H1 (cell line): ENCODE results near the gene CST7. TPM values are rescaled to one million over a fixed set of nuclear protein-coding genes. Genes with fewer than 3 reads are reported as not detected.
"Not testable (repeated sequence)": the region's sequence is repeated elsewhere in the genome, so short reads cannot be mapped to it uniquely, and the experiment has no call there.

Experiments used
- CTCF ChIA-PET: fragments of 300-600 bp; sonication (Branson Sonifier 250); formaldehyde crosslinking; loops from one replicate; lab custom pipeline; 2021; ENCODE audit not compliant: partially characterized antibody; lab: Charles Lee
- POLR2A ChIA-PET: fragments of 300-600 bp; sonication (Branson Sonifier 250); formaldehyde crosslinking; loops from one replicate; lab custom pipeline; 2021; ENCODE audit warnings: inconsistent platforms; ENCODE audit not compliant: partially characterized antibody; lab: Charles Lee
- DNase-seq, 2 experiments: peaks; one replicate each; pipeline versions ENCODE4 v3.0.0 to v3.0.0-alpha.2; 2010 to 2022; ENCODE audit warnings: low spot score in 2 of 2, low read depth in 1 of 2, mixed read lengths in 1 of 2
- FAIRE-seq: peaks from 2 replicates; lab custom pipeline; 2011; peaks lifted over from hg19 to GRCh38; lab: Jason Lieb, UNC
- H2AFZ ChIP-seq: 2 replicates; pipeline ENCODE4 v1.8.1; 2012; ENCODE audit warnings: low read length, inconsistent platforms
- H2AK5ac ChIP-seq: 2 replicates; pipeline ENCODE4 v1.6.1; 2013; ENCODE audit warnings: low read depth, low read length
- H2BK120ac ChIP-seq: replicated peaks from 2 replicates; pipeline ENCODE3; 2013; ENCODE audit warnings: low read depth, low read length, inconsistent platforms
- H2BK12ac ChIP-seq: 2 replicates; pipeline ENCODE4 v1.6.1; 2013; ENCODE audit warnings: low read depth, low read length
- H2BK15ac ChIP-seq: 2 replicates; pipeline ENCODE4 v1.6.1; 2013; ENCODE audit warnings: low read length
- H2BK20ac ChIP-seq: 2 replicates; pipeline ENCODE4 v1.6.1; 2013; ENCODE audit warnings: low read length
- H2BK5ac ChIP-seq: 2 replicates; pipeline ENCODE4 v1.6.1; 2013; ENCODE audit warnings: low read depth, low read length
- H3K14ac ChIP-seq: 2 replicates; pipeline ENCODE4 v1.6.1; 2013; ENCODE audit warnings: inconsistent platforms; ENCODE audit not compliant: insufficient read length
- H3K18ac ChIP-seq: 2 replicates; pipeline ENCODE4 v1.6.1; 2013; ENCODE audit warnings: low read length; ENCODE audit errors: extremely low read depth
- H3K23ac ChIP-seq: 2 replicates; pipeline ENCODE4 v1.6.1; 2013; ENCODE audit warnings: inconsistent platforms; ENCODE audit not compliant: insufficient read length
- H3K23me2 ChIP-seq: 2 replicates; pipeline ENCODE4 v1.6.1; 2013; ENCODE audit warnings: low read depth, low read length
- H3K27ac ChIP-seq: 2 replicates; pipeline ENCODE4 v1.6.1; 2011; ENCODE audit warnings: low read depth, low read length, inconsistent platforms
- H3K27me3 ChIP-seq, 4 experiments: replicated peaks in 1 of 4; 1 replicate in 1 of 4; 2 replicates in 3 of 4; pipeline versions ENCODE4 v1.6.1 to v1.8.1; 2011 to 2013; ENCODE audit warnings: low read length in 3 of 4, mild to moderate bottlenecking in 3 of 4, inconsistent platforms in 2 of 4, mixed read lengths in 2 of 4, moderate library complexity in 1 of 4; ENCODE audit not compliant: control insufficient read depth in 3 of 4, insufficient read depth in 3 of 4; ENCODE audit errors: extremely low read depth in 1 of 4
- H3K36me3 ChIP-seq, 4 experiments: 2 replicates each; pipeline versions ENCODE4 v1.6.1 to v1.8.1; 2011 to 2013; ENCODE audit warnings: mild to moderate bottlenecking in 4 of 4, low read length in 3 of 4, moderate library complexity in 2 of 4, control low read depth in 1 of 4, inconsistent platforms in 1 of 4; ENCODE audit not compliant: insufficient read depth in 4 of 4, control insufficient read depth in 2 of 4
- H3K4ac ChIP-seq: replicated peaks from 2 replicates; pipeline ENCODE3; 2013; ENCODE audit warnings: low read length, low read depth, mixed read lengths, inconsistent platforms; ENCODE audit not compliant: insufficient read length
- H3K4me1 ChIP-seq, 4 experiments: replicated peaks in 1 of 4; 1 replicate in 1 of 4; 2 replicates in 3 of 4; pipeline versions ENCODE4 v1.6.1 to v1.8.1; 2011 to 2013; ENCODE audit warnings: low read length in 3 of 4, inconsistent platforms in 2 of 4, mixed read lengths in 1 of 4; ENCODE audit not compliant: insufficient read depth in 4 of 4, control insufficient read depth in 3 of 4
- H3K4me2 ChIP-seq, 2 experiments: 2 replicates each; pipeline versions ENCODE4 v1.6.1 to v1.8.1; 2011 to 2013; ENCODE audit warnings: low read depth in 2 of 2, low read length in 2 of 2, control low read depth in 1 of 2, inconsistent platforms in 1 of 2, mild to moderate bottlenecking in 1 of 2; ENCODE audit not compliant: insufficient read depth in 1 of 2
- H3K4me3 ChIP-seq, 4 experiments: fragments of 200-600, 300-600 bp in 1 of 4; sonication (generic), shearing (Covaris generic), sonication (Bioruptor Twin) in 1 of 4; 2 replicates each; pipeline versions ENCODE4 v1.5.1 to v1.8.1; 2011 to 2016; ENCODE audit warnings: low read length in 4 of 4, low read depth in 3 of 4, control low read depth in 2 of 4, inconsistent platforms in 2 of 4, mild to moderate bottlenecking in 2 of 4, mixed read lengths in 1 of 4, moderate library complexity in 1 of 4; ENCODE audit not compliant: insufficient read depth in 2 of 4; ENCODE audit errors: extremely low read depth in 1 of 4
- H3K56ac ChIP-seq: replicated peaks from 2 replicates; pipeline ENCODE3; 2013; ENCODE audit warnings: low read depth, mild to moderate bottlenecking, mixed read lengths, low read length, inconsistent platforms; ENCODE audit not compliant: insufficient read length
- H3K79me1 ChIP-seq: 2 replicates; pipeline ENCODE4 v1.6.1; 2013; ENCODE audit warnings: low read depth, low read length, control low read depth
- H3K79me2 ChIP-seq, 2 experiments: 2 replicates each; pipeline versions ENCODE4 v1.6.1 to v1.8.1; 2012 to 2013; ENCODE audit warnings: low read length in 2 of 2, mild to moderate bottlenecking in 2 of 2, inconsistent platforms in 1 of 2; ENCODE audit not compliant: insufficient read depth in 2 of 2, control insufficient read depth in 1 of 2
- H3K9ac ChIP-seq, 4 experiments: replicated peaks in 1 of 4; 1 replicate in 1 of 4; 2 replicates in 3 of 4; pipeline versions ENCODE4 v1.6.1 to v1.8.1; 2011 to 2013; ENCODE audit warnings: low read depth in 3 of 4, low read length in 3 of 4, control low read depth in 2 of 4, mild to moderate bottlenecking in 2 of 4, moderate library complexity in 2 of 4, inconsistent platforms in 1 of 4; ENCODE audit errors: extremely low read depth in 1 of 4
- H3K9me3 ChIP-seq, 2 experiments: 2 replicates each; pipeline versions ENCODE4 v1.6.1 to v1.8.1; 2012 to 2013; ENCODE audit warnings: mild to moderate bottlenecking in 2 of 2, moderate library complexity in 2 of 2, control low read depth in 1 of 2, inconsistent platforms in 1 of 2, low read depth in 1 of 2, low read length in 1 of 2, mixed read lengths in 1 of 2; ENCODE audit not compliant: insufficient read depth in 2 of 2
- H4K20me1 ChIP-seq, 2 experiments: replicated peaks in 1 of 2; 2 replicates each; pipeline versions ENCODE3 to v1.8.1; 2011 to 2013; ENCODE audit warnings: inconsistent platforms in 2 of 2, low read length in 2 of 2, mild to moderate bottlenecking in 1 of 2; ENCODE audit not compliant: insufficient read depth in 2 of 2, control insufficient read depth in 1 of 2
- H4K5ac ChIP-seq: 2 replicates; pipeline ENCODE4 v1.6.1; 2013; ENCODE audit warnings: low read length, low read depth, mixed read lengths, inconsistent platforms; ENCODE audit not compliant: insufficient read length
- H4K8ac ChIP-seq: 2 replicates; pipeline ENCODE4 v1.8.0; 2013; ENCODE audit warnings: mild to moderate bottlenecking, moderate library complexity, low read length, inconsistent platforms; ENCODE audit not compliant: insufficient read depth; ENCODE audit errors: extremely low read depth
- H4K91ac ChIP-seq: replicated peaks from 2 replicates; pipeline ENCODE3; 2013; ENCODE audit warnings: low read length, mixed read lengths, inconsistent platforms; ENCODE audit not compliant: insufficient read length
- WGBS, 2 experiments: shearing (Covaris generic) in 1 of 2; methylation state at CpG; one replicate each; pipeline versions ENCODE4 v1.1.6 to v1.1.7; 2013 to 2015; ENCODE audit warnings: low lambda C conversion rate in 2 of 2, mixed read lengths in 2 of 2, inconsistent platforms in 1 of 2, low coverage in 1 of 2, missing lambda C conversion rate in 1 of 2; ENCODE audit not compliant: insufficient replicate concordance in 2 of 2, insufficient coverage in 1 of 2, insufficient read length in 1 of 2; ENCODE audit errors: extremely low coverage in 1 of 2, missing lambda C conversion rate in 1 of 2; 5-methylcytosine and 5-hydroxymethylcytosine counted together
- polyA plus RNA-seq, 7 experiments: library from polyadenylated mRNA; depleted of rRNA in 3 of 7; stranded (reverse) in 5 of 7; unstranded in 2 of 7; fragments of >200 nt in 5 of 7; fragments of 200-250 nt in 2 of 7; gene quantifications; 1 replicate in 5 of 7; 2 replicates in 1 of 7; 4 replicates in 1 of 7; pipeline versions ENCODE4 v1.2.1 to v1.2.3, GENCODE V29; 2011 to 2013; ENCODE audit warnings: missing spikeins in 2 of 7, mixed read lengths in 2 of 7
- total RNA-seq: library from RNA; stranded (reverse); fragmentation: NEBNext Ultra II Directional; extraction: Animal tissue kit (Norgen Biotek cat#: 25700); gene quantifications from 2 replicates; pipeline ENCODE4 v1.2.1, GENCODE V29; 2021

The CST7 gene
- total and polyA plus RNA-seq, 2 of the 8 experiments (the other 6 are each of a cell fraction or from before 2014, with no cell fraction given) = not detected

DNA sequence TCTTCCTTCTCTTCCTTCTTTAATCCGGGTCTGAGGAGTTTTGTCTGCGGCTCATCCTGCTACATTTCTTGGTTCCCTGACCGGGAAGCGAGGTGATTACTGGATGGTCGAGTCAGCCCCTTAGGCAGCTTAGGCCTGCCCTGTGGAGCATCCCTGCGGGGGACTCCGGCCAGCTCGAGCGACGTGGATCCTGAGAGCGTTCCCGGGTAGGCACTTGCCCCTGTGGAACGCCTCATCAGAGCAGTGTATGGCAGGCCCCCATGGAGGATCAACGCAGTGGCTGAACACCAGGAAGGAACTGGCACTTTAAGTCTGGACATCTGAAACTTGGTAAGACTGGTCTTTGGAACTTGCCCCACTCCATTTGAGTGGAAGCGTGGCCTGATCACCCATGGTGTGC is 29.4 kb upstream of the CST7 start:
- WGBS, 2 experiments = 90% methylated on average over 14 of the region's 15 CpGs; no CpG with 5 or more reads in 1 of the 2 experiments
- H3K27me3 ChIP-seq, H3K14ac ChIP-seq, H2BK5ac ChIP-seq, H3K4me2 ChIP-seq, H3K79me1 ChIP-seq, H2BK12ac ChIP-seq, H3K4me3 ChIP-seq, H2BK15ac ChIP-seq, H3K23ac ChIP-seq, H3K56ac ChIP-seq, H4K5ac ChIP-seq, H4K20me1 ChIP-seq, FAIRE-seq, H3K4me1 ChIP-seq, H3K9ac ChIP-seq, H3K4ac ChIP-seq, H3K18ac ChIP-seq, POLR2A ChIA-PET, H2AFZ ChIP-seq, H4K91ac ChIP-seq, DNase-seq, H3K79me2 ChIP-seq, H2BK20ac ChIP-seq, H2BK120ac ChIP-seq, H3K27ac ChIP-seq, H3K23me2 ChIP-seq, H2AK5ac ChIP-seq, H3K36me3 ChIP-seq: not testable (repeated sequence)
- CTCF ChIA-PET = interaction anchor here (0.8 to 7.1 kb wide), 9 partner anchors 11 to 982 kb away, joined by 3 to 64 read pairs (median 4); no protein-coding TSS in a partner anchor
- Histone ChIP-seq H4K8ac (0 out of 2 replicates have a peak overlapping the region, but pooled peaks have one; percentile 51), H3K9me3 (peaks cover 5 to 13% of the 10 kb centered on the region in 2 experiments)

DNA sequence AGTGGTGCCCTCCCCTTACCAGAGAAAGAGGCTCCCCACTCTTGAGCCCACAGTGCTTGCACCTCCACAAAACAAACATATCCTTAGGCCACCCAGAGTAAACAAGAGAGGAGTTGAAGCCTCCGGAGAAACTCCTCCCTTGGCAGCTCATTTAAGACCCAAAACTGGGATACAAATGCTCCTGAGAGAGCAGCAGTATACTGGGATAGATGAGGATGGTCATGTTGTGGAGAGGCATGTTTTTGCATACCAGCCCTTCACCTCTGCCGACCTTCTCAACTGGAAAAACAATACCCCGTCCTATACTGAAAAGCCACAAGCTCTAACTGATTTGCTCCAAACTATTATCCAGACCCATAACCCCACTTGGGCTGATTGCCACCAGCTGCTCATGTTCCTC is 28.4 kb upstream of the CST7 start:
- H2BK12ac ChIP-seq, H3K23me2 ChIP-seq, H4K20me1 ChIP-seq, FAIRE-seq, H3K4me2 ChIP-seq, H3K23ac ChIP-seq, H4K8ac ChIP-seq, H3K4me1 ChIP-seq, POLR2A ChIA-PET, H2BK5ac ChIP-seq, H2BK20ac ChIP-seq, H3K56ac ChIP-seq, H2AFZ ChIP-seq, H2BK120ac ChIP-seq, H3K27me3 ChIP-seq, H3K18ac ChIP-seq, H4K5ac ChIP-seq, H4K91ac ChIP-seq, H3K27ac ChIP-seq, H3K4me3 ChIP-seq, H3K4ac ChIP-seq, H3K14ac ChIP-seq, H2BK15ac ChIP-seq, H3K36me3 ChIP-seq, H3K79me1 ChIP-seq, H2AK5ac ChIP-seq, H3K9ac ChIP-seq, H3K79me2 ChIP-seq, DNase-seq: not testable (repeated sequence)
- 93% methylated on average over 3 of the region's 3 CpGs; no CpG with 5 or more reads in 1 of the 2 experiments for WGBS, 2 experiments
- CTCF ChIA-PET = interaction anchor here (0.8 to 7.1 kb wide), 5 partner anchors 10 to 138 kb away, joined by 3 to 64 read pairs (median 3); no protein-coding TSS in a partner anchor
- H3K9me3 ChIP-seq = peaks cover 5 to 13% of the 10 kb centered on the region in 2 experiments
